HepG2 (cell line): ENCODE results near the gene DEGS1. TPM values are rescaled to one million over a fixed set of nuclear protein-coding genes. Genes with fewer than 3 reads are reported as not detected.

Experiments
- AGO1 ChIP-seq: fragments of 200-400 bp; formaldehyde crosslinking; IDR thresholded peaks from 2 replicates; pipeline ENCODE4 v1.6.1; 2017; ENCODE audit warnings: mild to moderate bottlenecking, low read depth, low read length, moderate library complexity; ENCODE audit not compliant: poor library complexity, severe bottlenecking
- CHCHD3 ChIP-seq: sonication (generic); formaldehyde crosslinking; IDR thresholded peaks from 2 replicates; pipeline ENCODE4 v1.8.0; 2022; ENCODE audit warnings: mild to moderate bottlenecking, missing genetic modification reagents, moderate library complexity
- EED ChIP-seq: sonication (generic); formaldehyde crosslinking; IDR thresholded peaks from 2 replicates; pipeline ENCODE4 v1.5.0; 2020; ENCODE audit warnings: mild to moderate bottlenecking, missing genetic modification reagents
- ELF3 ChIP-seq: IDR thresholded peaks from 2 replicates; pipeline ENCODE4 v1.6.1; 2016; ENCODE audit warnings: missing genetic modification reagents, missing compliant biosample characterization
- IKZF5 ChIP-seq: IDR thresholded peaks from 2 replicates; pipeline ENCODE4 v1.6.1; 2018; ENCODE audit warnings: missing genetic modification reagents, mild to moderate bottlenecking, missing compliant biosample characterization
- SP140L ChIP-seq: sonication (generic); formaldehyde crosslinking; IDR thresholded peaks from 2 replicates; pipeline ENCODE4 v1.4.0; 2020; ENCODE audit warnings: missing genetic modification reagents, borderline replicate concordance
- SSRP1 ChIP-seq: IDR thresholded peaks from 2 replicates; pipeline ENCODE4 v1.6.1; 2016; ENCODE audit warnings: control low read depth
- ZNF142 ChIP-seq: sonication (generic); formaldehyde crosslinking; IDR thresholded peaks from 2 replicates; pipeline ENCODE4 v1.4.0; 2020; ENCODE audit warnings: missing genetic modification reagents
- ZNF292 ChIP-seq: sonication (generic); formaldehyde crosslinking; IDR thresholded peaks from 2 replicates; pipeline ENCODE4 v1.8.1; 2022; ENCODE audit warnings: mild to moderate bottlenecking, low read depth, missing genetic modification reagents, borderline replicate concordance
- ZNF788 ChIP-seq: sonication (generic); formaldehyde crosslinking; IDR thresholded peaks from 2 replicates; pipeline ENCODE4 v1.5.0; 2020; ENCODE audit warnings: mild to moderate bottlenecking, missing genetic modification reagents, borderline replicate concordance
- polyA plus RNA-seq, 8 experiments: library from polyadenylated mRNA; depleted of rRNA in 3 of 8; stranded (reverse) in 7 of 8; unstranded in 1 of 8; fragments of >200 nt; fragmentation: Illumina TruSeq in 4 of 8; extraction: Trizol in 4 of 8; gene quantifications; 2 replicates each; pipeline versions ENCODE4 v1.2.1 to v1.2.3, GENCODE V29; 2011 to 2016; ENCODE audit warnings: low read depth in 4 of 8, missing spikeins in 1 of 8, mixed read lengths in 1 of 8; ENCODE audit not compliant: insufficient read depth in 1 of 8
- total RNA-seq, 5 experiments: library from RNA; depleted of rRNA; stranded (reverse); fragments of >200 nt; fragmentation: Illumina TruSeq; extraction: Trizol; gene quantifications; 2 replicates each; pipeline ENCODE4 v1.2.3, GENCODE V29; 2016; ENCODE audit warnings: low read depth in 1 of 5
- TF ChIP-seq, protein P1 (sequence below): sonication (generic); formaldehyde crosslinking; IDR thresholded peaks from 2 replicates; pipeline ENCODE4 v1.4.0; 2020; ENCODE audit warnings: missing genetic modification reagents, borderline replicate concordance
- TF ChIP-seq, protein P2 (sequence below): IDR thresholded peaks from 2 replicates; pipeline ENCODE4 v1.6.1; 2018; ENCODE audit warnings: missing genetic modification reagents
- TF ChIP-seq, protein P3 (sequence below): IDR thresholded peaks from 2 replicates; pipeline ENCODE4 v1.6.1; 2016; ENCODE audit warnings: low read depth, borderline replicate concordance

DEGS1 gene
- total and polyA plus RNA-seq, 2 of the 13 experiments (the other 11 are each of a cell fraction or from before 2014, with no cell fraction given), result 18.1 to 35.9 TPM

GRCh38 chr1:224183591-224184312, 712 bp downstream of the DEGS1 start (continued):
- TF ChIP-seq, protein P1, sequence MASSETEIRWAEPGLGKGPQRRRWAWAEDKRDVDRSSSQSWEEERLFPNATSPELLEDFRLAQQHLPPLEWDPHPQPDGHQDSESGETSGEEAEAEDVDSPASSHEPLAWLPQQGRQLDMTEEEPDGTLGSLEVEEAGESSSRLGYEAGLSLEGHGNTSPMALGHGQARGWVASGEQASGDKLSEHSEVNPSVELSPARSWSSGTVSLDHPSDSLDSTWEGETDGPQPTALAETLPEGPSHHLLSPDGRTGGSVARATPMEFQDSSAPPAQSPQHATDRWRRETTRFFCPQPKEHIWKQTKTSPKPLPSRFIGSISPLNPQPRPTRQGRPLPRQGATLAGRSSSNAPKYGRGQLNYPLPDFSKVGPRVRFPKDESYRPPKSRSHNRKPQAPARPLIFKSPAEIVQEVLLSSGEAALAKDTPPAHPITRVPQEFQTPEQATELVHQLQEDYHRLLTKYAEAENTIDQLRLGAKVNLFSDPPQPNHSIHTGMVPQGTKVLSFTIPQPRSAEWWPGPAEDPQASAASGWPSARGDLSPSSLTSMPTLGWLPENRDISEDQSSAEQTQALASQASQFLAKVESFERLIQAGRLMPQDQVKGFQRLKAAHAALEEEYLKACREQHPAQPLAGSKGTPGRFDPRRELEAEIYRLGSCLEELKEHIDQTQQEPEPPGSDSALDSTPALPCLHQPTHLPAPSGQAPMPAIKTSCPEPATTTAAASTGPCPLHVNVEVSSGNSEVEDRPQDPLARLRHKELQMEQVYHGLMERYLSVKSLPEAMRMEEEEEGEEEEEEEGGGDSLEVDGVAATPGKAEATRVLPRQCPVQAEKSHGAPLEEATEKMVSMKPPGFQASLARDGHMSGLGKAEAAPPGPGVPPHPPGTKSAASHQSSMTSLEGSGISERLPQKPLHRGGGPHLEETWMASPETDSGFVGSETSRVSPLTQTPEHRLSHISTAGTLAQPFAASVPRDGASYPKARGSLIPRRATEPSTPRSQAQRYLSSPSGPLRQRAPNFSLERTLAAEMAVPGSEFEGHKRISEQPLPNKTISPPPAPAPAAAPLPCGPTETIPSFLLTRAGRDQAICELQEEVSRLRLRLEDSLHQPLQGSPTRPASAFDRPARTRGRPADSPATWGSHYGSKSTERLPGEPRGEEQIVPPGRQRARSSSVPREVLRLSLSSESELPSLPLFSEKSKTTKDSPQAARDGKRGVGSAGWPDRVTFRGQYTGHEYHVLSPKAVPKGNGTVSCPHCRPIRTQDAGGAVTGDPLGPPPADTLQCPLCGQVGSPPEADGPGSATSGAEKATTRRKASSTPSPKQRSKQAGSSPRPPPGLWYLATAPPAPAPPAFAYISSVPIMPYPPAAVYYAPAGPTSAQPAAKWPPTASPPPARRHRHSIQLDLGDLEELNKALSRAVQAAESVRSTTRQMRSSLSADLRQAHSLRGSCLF, result no peak
- no peak for TF ChIP-seq AGO1
- no peak for TF ChIP-seq EED (CRISPR knock-in tag)
- TF ChIP-seq, protein P2, sequence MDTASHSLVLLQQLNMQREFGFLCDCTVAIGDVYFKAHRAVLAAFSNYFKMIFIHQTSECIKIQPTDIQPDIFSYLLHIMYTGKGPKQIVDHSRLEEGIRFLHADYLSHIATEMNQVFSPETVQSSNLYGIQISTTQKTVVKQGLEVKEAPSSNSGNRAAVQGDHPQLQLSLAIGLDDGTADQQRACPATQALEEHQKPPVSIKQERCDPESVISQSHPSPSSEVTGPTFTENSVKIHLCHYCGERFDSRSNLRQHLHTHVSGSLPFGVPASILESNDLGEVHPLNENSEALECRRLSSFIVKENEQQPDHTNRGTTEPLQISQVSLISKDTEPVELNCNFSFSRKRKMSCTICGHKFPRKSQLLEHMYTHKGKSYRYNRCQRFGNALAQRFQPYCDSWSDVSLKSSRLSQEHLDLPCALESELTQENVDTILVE (CRISPR knock-in tag), result no peak
- TF ChIP-seq SP140L (CRISPR knock-in tag), result no peak
- TF ChIP-seq, protein P3, sequence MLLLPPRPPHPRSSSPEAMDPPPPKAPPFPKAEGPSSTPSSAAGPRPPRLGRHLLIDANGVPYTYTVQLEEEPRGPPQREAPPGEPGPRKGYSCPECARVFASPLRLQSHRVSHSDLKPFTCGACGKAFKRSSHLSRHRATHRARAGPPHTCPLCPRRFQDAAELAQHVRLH, result no peak
- no peak for TF ChIP-seq ZNF292 (CRISPR knock-in tag)
- no peak; the same call in 1 of the 2 replicates for TF ChIP-seq IKZF5 (CRISPR knock-in tag)
- TF ChIP-seq ELF3 (CRISPR knock-in tag), result no peak
- TF ChIP-seq ZNF788, result 0 out of 2 replicates have a peak, but pooled peaks have one; percentile 22
- no peak; the same call in 1 of the 2 replicates for TF ChIP-seq ZNF142 (CRISPR knock-in tag)
- TF ChIP-seq CHCHD3 (CRISPR knock-in tag), result 0 out of 2 replicates have a peak, but pooled peaks have one; percentile 61
- TF ChIP-seq SSRP1 (CRISPR knock-in tag), result no peak
